ENCODE measurements around the gene DMD.

Gene DMD

GRCh38 chrX:31429915-31430314, 1781.4 kb downstream of the DMD start:
- no peaks in the 10 kb centered on the region for H3K36me3 ChIP-seq (ENCODE audit: insufficient read depth, low read length)
- no peak overlapping the region for H3K27ac ChIP-seq (ENCODE audit: low read length)
- no peak overlapping the region for H3K4me3 ChIP-seq (ENCODE audit: low read depth in 1 of 2, low read length in 2 of 2)
- H3K79me2 ChIP-seq (ENCODE audit: insufficient read depth, low read length) = no peaks in the 10 kb centered on the region
- H4K20me1 ChIP-seq (ENCODE audit: insufficient read depth, low read length) = no peaks in the 10 kb centered on the region
- ATAC-seq (ENCODE audit: insufficient read depth, low read depth) (no peak), DNase-seq (no peak)
- TF ChIP-seq EZH2 (IDR thresholded peaks at IDR 0.05; ENCODE audit: borderline replicate concordance, low read depth, low read length, severe bottlenecking) = no peak
- TF ChIP-seq CTCF (IDR thresholded peaks at IDR 0.05; ENCODE audit: borderline replicate concordance, extremely low read depth, low read length, poor library complexity, severe bottlenecking) = no peak
- H3K9me3 ChIP-seq (ENCODE audit: insufficient read depth, low read length, severe bottlenecking) = no peaks in the 10 kb centered on the region
- H3K4me2 ChIP-seq (ENCODE audit: insufficient read depth, low read length) = no peak overlapping the region
- H3K27me3 ChIP-seq (ENCODE audit: insufficient read depth, low read length, poor library complexity) = no peaks in the 10 kb centered on the region
- H2AFZ ChIP-seq (ENCODE audit: low read depth, low read length) = no peak overlapping the region
- no peaks in the 10 kb centered on the region for H3K4me1 ChIP-seq (ENCODE audit: insufficient read depth, low read length)
- no peak overlapping the region for H3K9ac ChIP-seq (ENCODE audit: low read depth, low read length)

GRCh38 chrX:31423609-31424189, 1787.7 kb downstream of the DMD start:
- Histone ChIP-seq H3K36me3 (ENCODE audit: insufficient read depth, low read length) (no peaks in the 10 kb centered on the region), H3K27me3 (ENCODE audit: insufficient read depth, low read length, poor library complexity) (no peaks in the 10 kb centered on the region), H3K9ac (ENCODE audit: low read depth, low read length) (no peak overlapping the region), H3K4me2 (ENCODE audit: insufficient read depth, low read length) (no peak overlapping the region), H3K4me3 (ENCODE audit: low read depth in 1 of 2, low read length in 2 of 2) (no peak overlapping the region), H3K79me2 (ENCODE audit: insufficient read depth, low read length) (no peaks in the 10 kb centered on the region), H4K20me1 (ENCODE audit: insufficient read depth, low read length) (no peaks in the 10 kb centered on the region), H2AFZ (ENCODE audit: low read depth, low read length) (no peak overlapping the region), H3K27ac (ENCODE audit: low read length) (no peak overlapping the region), H3K4me1 (ENCODE audit: insufficient read depth, low read length) (no peaks in the 10 kb centered on the region), H3K9me3 (ENCODE audit: insufficient read depth, low read length, severe bottlenecking) (no peaks in the 10 kb centered on the region)
- peak; percentile 6 for DNase-seq
- no peak for ATAC-seq (ENCODE audit: insufficient read depth, low read depth)
- TF ChIP-seq CTCF (IDR thresholded peaks at IDR 0.05; ENCODE audit: borderline replicate concordance, extremely low read depth, low read length, poor library complexity, severe bottlenecking) = no peak
- no peak for TF ChIP-seq EZH2 (IDR thresholded peaks at IDR 0.05; ENCODE audit: borderline replicate concordance, low read depth, low read length, severe bottlenecking)

- Histone ChIP-seq H3K36me3 (ENCODE audit: insufficient read depth, low read length) (no peaks in the 10 kb centered on the region), H3K79me2 (ENCODE audit: insufficient read depth, low read length) (no peaks in the 10 kb centered on the region), H3K4me1 (ENCODE audit: insufficient read depth, low read length) (no peaks in the 10 kb centered on the region), H3K27me3 (ENCODE audit: insufficient read depth, low read length, poor library complexity) (no peaks in the 10 kb centered on the region), H3K4me2 (ENCODE audit: insufficient read depth, low read length) (no peak overlapping the region), H3K27ac (ENCODE audit: low read length) (no peak overlapping the region), H3K9me3 (ENCODE audit: insufficient read depth, low read length, severe bottlenecking) (no peaks in the 10 kb centered on the region), H3K9ac (ENCODE audit: low read depth, low read length) (no peak overlapping the region), H4K20me1 (ENCODE audit: insufficient read depth, low read length) (no peaks in the 10 kb centered on the region), H2AFZ (ENCODE audit: low read depth, low read length) (no peak overlapping the region), H3K4me3 (ENCODE audit: low read depth in 1 of 2, low read length in 2 of 2) (no peak overlapping the region)
- no peak for TF ChIP-seq EZH2 (IDR thresholded peaks at IDR 0.05; ENCODE audit: borderline replicate concordance, low read depth, low read length, severe bottlenecking)
- no peak for TF ChIP-seq CTCF (IDR thresholded peaks at IDR 0.05; ENCODE audit: borderline replicate concordance, extremely low read depth, low read length, poor library complexity, severe bottlenecking)
- no peak for DNase-seq
- no peak for ATAC-seq (ENCODE audit: insufficient read depth, low read depth)
Observed at GRCh38 chrX:31421441-31421840, 1789.9 kb downstream of the DMD start.

Data from DND-41 (cell line).